PFSK-1 (cell line): ENCODE data around the gene STK33.

Source experiments
- POLR2AphosphoS5 ChIP-seq: IDR thresholded peaks from 2 replicates; pipeline ENCODE4 v1.6.1; 2012; ENCODE audit warnings: low read depth, mild to moderate bottlenecking, control low read depth, low read length, moderate library complexity
- SIN3A ChIP-seq: IDR thresholded peaks from 2 replicates; pipeline ENCODE4 v1.6.1; 2012; ENCODE audit warnings: mild to moderate bottlenecking, low read length, moderate library complexity, borderline replicate concordance; ENCODE audit not compliant: insufficient read depth
- TAF1 ChIP-seq: IDR thresholded peaks from 2 replicates; pipeline ENCODE4 v1.6.1; 2012; ENCODE audit warnings: low read length, control low read depth, borderline replicate concordance; ENCODE audit not compliant: insufficient read depth
- TF ChIP-seq, protein P1 (sequence below), 2 experiments: IDR thresholded peaks; 2 replicates each; pipeline versions ENCODE4 v1.6.1 to v1.8.0; 2011 to 2012; ENCODE audit warnings: low read depth in 2 of 2, low read length in 2 of 2, control low read depth in 1 of 2, inconsistent platforms in 1 of 2, mild to moderate bottlenecking in 1 of 2, moderate library complexity in 1 of 2; ENCODE audit not compliant: insufficient read depth in 1 of 2

DNA sequence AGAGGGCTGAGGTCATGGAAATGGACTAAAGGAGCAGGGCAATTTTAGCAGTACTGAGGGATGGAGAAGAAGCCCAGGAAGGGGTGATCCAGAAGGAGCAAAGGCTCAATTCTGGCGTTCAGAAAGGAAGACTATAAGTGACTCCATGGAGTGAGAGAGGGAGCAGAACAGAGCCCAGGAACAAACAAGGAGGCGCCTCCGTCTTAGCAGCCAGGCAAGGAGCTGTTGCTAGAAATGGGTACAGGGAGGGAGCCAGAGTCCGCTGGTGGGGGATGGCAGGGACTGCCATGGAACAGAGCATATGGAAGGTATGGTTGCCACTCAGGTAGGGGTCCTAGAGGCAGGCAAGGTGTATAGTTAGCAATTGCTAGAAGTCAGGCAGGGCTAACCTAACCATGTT lies 20.5 kb upstream of the STK33 start:
- TF ChIP-seq TAF1 (no peak), POLR2AphosphoS5 (no peak), SIN3A (no peak)
- TF ChIP-seq, protein P1, sequence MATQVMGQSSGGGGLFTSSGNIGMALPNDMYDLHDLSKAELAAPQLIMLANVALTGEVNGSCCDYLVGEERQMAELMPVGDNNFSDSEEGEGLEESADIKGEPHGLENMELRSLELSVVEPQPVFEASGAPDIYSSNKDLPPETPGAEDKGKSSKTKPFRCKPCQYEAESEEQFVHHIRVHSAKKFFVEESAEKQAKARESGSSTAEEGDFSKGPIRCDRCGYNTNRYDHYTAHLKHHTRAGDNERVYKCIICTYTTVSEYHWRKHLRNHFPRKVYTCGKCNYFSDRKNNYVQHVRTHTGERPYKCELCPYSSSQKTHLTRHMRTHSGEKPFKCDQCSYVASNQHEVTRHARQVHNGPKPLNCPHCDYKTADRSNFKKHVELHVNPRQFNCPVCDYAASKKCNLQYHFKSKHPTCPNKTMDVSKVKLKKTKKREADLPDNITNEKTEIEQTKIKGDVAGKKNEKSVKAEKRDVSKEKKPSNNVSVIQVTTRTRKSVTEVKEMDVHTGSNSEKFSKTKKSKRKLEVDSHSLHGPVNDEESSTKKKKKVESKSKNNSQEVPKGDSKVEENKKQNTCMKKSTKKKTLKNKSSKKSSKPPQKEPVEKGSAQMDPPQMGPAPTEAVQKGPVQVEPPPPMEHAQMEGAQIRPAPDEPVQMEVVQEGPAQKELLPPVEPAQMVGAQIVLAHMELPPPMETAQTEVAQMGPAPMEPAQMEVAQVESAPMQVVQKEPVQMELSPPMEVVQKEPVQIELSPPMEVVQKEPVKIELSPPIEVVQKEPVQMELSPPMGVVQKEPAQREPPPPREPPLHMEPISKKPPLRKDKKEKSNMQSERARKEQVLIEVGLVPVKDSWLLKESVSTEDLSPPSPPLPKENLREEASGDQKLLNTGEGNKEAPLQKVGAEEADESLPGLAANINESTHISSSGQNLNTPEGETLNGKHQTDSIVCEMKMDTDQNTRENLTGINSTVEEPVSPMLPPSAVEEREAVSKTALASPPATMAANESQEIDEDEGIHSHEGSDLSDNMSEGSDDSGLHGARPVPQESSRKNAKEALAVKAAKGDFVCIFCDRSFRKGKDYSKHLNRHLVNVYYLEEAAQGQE (IDR thresholded peaks at IDR 0.05; ENCODE audit: insufficient read depth in 1 of 2, low read depth in 2 of 2, low read length in 2 of 2): no peak
